ENCODE data around the gene FRMD1.
"Not testable (repeated sequence)": the region's sequence is repeated elsewhere in the genome, so short reads cannot be mapped to it uniquely, and the experiment has no call there.

The FRMD1 gene

DNA sequence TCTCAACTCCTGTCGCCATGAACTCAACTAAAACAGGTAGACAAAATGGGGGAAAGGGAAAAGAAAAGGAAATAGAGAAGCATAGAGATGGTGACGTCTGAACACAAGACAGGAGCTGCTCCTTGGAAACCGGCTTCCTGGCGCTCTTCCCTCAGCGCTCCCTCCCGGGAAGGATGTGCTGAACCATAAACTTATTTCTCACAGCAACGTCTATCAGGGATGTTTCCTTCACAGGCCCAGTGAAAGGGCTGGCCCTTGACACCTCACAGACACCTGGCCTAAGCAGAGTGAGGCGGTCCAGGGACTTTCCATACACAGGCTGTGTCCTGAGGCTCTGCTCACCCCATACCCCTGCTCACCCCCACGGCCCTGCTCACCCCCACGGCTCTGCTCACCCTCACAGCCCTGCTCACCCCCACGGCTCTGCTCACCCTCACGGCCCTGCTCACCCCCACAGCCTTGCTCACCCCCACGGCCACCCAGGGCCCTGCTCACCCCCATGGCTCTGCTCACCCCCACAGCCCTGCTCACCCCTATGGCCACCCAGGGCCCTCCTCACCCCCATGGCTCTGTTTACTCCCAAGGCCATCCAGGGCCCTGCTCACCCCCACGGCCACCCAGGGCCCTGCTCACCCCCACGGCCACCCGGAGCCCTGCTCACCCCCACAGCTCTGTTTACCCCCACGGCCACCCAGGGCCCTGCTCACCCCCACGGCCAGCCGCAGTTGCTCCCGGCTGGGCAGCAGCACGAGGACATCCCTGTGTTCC, 653 bp downstream of the FRMD1 start:
- no peak for DNase-seq (ENCODE audit: low read depth in 2 of 2)

DNA sequence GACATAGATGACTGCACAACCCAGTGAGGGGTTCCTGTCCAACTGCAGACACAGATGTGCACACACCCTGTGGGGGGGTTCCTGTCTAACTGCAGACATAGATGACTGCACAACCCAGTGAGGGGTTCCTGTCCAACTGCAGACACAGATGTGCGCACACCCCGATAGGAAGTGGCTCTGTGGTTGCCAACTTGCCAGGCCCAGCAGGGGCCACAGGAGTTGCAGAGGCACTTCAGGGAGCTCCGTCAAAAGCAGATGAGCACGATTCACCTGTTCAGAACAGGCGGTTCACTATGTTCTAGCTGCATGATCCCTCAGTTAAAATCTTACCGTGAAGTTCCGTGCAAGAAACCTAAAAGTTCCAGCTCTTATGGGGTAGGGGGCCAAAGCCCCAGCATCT, 1.6 kb downstream of the FRMD1 start:
- DNase-seq (ENCODE audit: low read depth in 2 of 2): not testable (repeated sequence)

DNA sequence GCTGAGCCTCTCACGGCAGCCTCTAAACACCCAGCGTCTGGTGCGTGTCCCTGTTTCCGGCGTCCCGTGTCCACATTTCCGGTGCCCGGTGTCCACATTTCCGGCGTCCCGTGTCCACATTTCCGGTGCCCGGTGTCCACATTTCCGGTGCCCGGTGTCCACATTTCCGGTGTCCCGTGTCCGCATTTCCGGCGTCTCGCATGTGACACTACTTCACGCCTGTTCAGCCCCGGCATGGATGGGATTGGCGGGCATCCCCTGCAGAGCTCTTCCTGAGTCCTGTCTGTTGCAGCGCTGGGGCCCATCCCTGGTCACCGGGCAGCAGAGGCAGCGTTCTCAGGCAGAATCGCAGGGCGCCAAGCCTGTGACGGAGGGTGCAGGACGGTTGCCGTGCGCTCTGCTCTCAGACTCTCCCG, 3.2 kb downstream of the FRMD1 start:
- DNase-seq (ENCODE audit: low read depth in 2 of 2): no peak

DNA sequence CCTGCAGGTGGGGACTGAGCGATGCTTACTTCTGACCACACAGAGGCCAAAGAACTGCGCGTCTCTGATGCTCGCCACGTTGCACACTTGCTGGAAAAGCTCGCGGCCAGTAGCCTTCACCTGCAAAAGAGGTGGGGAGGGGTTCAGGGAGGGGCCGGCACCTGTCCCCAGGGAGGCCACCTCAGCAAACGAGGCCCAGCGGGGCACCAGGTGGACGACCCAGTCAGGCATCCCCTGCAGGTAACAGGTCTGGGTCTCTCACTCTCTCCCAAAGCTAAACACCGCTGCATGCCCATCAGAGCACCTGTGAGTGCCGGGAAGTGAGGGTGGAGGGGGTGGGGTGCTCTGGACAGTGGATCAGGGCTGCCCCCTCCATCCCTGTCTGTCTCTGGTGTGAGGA, 3.8 kb downstream of the FRMD1 start:
- no peak for DNase-seq (ENCODE audit: low read depth in 2 of 2)

DNA sequence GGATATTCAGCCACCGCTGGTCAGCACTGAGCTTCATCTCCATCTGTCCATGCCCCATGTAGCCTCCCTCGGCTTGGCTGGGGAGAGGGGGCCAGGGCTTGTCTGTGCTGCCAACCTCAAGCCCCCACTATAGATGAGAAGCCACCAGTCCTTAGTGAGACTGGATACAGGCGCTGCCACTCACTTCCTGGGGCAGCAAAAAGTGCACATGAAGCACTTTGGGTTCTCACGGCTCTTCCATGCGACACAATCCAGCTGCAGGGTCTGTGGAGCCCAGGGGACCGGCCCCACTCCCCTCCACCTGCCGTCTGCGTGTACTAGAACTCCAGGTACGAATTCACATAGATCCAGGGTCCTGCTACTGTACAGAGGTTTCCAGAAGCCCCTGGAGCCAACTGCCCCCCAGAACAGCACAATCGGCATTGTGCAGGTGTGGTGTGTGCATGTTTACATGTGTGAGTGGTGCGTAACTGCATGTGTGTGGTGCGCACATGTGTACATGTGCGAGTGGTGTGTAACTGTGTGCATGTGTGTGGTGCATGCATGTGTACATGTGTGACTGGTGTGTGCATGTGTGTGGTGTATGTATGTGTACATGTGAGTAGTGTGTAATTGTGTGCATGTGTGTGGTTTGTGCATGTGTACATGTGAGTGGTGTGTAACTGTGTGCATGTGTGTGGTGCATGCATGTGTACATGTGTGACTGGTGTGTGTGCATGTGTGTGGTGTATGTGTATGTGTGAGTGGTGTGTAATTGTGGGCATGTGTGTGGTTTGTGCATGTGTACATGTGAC, 4.9 kb downstream of the FRMD1 start:
- no peak for DNase-seq (ENCODE audit: low read depth in 2 of 2)

DNA sequence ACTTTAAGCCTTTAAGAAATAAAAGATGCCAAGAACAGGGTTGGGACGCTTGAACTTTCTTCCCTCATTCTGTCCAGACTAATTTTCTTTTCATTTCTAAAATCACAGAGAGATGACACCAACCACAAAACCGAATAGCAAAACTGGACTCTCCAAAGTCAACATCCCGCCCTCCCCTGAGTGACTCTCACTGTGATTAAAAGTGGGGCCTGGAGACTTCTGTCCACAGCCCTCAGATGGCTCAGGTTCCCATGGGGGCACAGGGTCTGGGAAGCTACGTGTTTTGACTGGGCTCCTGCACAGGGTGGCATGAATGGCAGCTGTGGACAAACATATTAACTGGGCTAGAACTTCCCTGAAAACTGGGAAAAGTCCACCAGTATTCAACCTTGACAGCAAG, 6.3 kb downstream of the FRMD1 start:
- no peak for DNase-seq (ENCODE audit: low read depth in 2 of 2)

DNA sequence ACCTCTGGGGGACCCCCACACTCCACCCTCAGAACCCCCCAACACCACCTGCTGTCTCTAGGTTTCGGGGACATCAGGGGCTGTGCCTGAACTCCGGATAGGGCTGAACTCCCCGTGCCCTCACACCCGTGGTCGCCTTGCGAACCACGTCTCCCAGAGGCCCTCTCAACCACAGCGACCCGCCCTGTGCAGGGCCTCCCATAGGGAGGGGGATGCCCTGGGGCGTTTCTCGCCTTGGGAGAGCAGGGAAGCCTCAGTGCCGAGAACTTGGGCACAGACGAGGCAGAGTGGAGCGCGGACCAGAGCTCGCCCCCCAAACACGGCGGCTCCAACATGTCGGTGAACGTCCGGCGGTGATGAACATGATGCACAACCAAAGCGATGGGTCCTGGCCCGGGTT, 6.8 kb downstream of the FRMD1 start:
- DNase-seq (ENCODE audit: low read depth in 2 of 2): no peak

DNA sequence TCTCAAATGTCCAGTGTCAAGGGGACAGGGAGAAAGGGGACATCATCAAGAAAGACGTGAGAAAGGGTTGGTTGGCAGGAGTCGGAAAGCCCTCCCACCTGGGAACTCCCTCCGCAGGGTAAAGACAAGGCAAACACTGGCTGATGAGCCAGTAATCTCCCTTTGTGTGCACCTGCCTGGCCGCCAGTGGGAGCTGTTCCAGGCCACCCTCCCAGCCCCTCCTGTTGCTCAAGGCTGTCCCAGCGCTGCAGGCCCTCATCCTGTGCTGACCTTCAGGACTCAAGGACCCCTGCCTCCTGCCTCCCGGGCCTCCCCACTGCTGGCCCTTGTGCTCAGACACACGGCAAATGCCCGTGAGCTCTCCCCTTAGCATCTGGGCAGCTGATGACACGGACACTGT, 7.4 kb downstream of the FRMD1 start:
- no peak for DNase-seq (ENCODE audit: low read depth in 2 of 2)

DNA sequence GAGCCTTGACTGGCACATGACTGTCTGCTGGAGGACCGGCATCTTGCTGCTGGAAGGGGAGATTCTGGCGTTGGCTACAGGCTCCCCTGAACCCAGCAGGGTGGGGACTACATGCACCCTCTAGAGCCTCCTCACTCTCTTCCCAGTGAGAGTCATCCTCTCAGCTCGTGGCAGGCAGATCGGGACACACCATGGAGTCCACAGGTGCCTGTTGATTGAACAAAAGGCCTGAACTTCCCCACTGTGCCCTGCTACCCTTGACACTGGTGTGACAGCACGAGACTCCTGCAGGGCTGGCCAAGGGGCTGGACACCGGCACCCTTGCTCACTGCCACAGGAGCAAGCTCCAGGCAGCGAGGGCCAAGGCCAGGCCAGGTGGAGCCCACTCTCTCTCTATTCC, 8.2 kb downstream of the FRMD1 start:
- DNase-seq (ENCODE audit: low read depth in 2 of 2): no peak

DNA sequence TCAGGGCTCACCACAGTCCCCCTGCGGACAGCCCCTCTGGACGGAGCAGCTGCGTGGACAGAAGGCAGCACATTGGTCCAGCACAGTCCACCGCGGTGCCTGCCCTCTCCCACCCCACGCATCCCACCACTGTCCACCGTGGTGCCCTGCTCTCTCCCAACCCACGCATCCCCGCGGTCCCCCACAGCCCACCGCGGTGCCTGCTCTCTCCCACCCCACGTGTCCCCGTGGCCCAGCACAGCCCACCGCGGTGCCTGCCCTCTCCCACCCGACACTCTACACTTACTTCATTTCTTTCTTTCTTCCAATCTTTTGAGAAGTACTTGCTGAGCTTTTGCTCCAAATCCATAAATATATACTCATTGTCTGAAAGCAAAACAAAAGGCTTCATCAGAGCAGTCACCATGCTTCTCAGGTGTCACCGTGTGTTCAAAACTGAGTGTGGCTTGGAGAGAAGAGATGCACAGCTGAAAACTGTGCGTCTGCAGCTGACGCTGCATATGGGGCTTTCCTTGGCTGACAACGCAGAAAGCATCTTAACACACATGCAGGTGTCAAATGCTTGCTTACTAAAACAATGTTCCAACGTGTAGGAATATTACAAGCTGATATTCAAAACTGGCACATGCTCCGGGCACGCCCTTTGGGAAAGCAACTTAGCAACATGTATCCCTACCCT, 11.8 kb downstream of the FRMD1 start:
- no peak for DNase-seq (ENCODE audit: low read depth in 2 of 2)

DNA sequence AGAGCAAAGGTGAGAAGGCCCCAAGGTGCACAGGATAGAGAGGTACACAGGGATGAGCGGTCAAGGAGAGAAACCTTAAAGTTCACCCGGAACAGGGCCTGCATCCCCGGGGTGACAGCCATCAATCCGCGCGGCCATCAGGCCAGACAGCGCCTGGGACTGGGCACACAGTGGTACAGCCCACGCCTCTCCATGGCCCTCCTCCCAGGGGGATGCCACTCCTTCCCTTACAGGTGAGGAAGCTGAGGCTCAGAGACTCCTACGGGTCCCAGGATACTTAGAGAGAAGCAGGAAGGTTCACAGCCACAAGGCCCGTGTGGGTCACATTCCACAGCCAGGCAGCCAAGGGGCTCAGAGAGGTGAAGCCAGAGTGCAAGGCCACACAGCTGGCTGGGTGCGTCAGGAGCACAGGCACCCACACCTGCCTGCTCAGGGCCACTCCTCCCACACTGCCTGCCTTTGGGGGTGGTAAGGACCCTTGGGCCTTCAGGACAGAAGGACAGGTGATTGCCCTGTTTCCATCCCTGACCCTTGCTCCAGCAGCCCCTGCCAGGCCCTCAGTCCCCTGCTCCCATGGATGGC, 14.7 kb downstream of the FRMD1 start:
- no peak for DNase-seq (ENCODE audit: low read depth in 2 of 2)

DNA sequence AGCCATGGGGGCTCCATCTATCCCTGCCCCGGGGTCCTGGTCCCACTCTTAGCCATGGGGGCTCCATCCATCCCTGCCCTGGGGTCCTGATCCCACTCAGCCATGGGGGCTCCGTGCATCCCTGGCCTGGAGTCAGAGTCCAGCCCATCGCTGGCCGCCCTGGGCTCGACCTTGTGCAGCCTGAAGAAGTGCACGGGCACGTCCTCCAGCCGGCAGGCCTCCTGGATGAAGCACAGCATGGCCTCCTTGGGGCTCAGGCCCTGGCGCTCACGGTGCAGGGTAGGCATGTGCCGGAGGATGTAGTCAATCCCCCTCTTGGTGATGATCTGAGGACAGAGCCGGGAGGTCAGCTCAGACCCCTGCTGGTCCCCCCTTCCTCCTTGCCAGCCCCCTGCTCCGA, 15.6 kb downstream of the FRMD1 start:
- DNase-seq (ENCODE audit: low read depth in 2 of 2): no peak

DNA sequence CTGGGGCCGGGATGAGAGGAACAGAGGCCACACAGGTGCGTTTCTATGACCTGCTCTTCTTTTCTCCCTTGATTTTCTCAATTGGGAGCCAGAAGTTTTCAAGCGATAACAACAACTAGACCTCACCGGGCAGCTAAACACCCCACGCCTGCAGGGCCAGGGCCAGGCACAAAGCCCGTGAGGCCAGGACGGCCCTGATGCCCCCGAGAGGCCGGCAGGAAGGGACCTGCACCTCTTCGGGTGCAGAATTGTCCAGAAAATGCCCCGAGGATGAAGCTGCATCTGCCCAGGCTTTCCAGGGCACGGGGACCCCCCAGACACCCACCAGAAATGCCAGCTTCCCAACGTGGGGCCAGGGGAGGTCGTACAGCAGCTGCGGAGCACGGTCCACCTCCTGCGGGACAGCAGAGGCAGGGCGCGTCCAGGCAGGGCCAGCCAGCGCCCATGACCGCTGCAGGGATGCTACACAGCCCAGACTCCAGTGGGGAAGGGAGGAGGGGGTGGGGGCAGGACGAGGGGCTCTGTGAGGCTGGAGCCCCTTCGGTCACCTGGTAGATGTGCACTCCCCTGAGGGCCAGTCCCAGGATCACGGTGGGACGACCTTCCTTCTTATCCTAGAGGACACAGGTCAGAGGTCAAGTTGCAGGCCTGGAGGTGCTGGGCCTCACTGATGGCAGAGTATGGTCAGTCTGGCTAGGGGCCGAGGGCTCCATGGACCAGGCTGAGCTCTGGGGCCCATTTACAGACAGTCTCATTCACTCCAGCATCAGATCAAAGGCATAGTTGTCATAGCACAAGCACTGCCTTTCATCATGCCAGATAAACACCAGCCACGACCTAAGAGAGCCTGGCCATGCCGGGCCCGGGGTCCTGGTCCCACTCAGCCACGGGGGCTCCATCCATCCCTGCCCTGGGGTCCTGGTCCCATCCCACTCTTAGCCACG, 16.4 kb downstream of the FRMD1 start:
- no peak for DNase-seq (ENCODE audit: low read depth in 2 of 2)

DNA sequence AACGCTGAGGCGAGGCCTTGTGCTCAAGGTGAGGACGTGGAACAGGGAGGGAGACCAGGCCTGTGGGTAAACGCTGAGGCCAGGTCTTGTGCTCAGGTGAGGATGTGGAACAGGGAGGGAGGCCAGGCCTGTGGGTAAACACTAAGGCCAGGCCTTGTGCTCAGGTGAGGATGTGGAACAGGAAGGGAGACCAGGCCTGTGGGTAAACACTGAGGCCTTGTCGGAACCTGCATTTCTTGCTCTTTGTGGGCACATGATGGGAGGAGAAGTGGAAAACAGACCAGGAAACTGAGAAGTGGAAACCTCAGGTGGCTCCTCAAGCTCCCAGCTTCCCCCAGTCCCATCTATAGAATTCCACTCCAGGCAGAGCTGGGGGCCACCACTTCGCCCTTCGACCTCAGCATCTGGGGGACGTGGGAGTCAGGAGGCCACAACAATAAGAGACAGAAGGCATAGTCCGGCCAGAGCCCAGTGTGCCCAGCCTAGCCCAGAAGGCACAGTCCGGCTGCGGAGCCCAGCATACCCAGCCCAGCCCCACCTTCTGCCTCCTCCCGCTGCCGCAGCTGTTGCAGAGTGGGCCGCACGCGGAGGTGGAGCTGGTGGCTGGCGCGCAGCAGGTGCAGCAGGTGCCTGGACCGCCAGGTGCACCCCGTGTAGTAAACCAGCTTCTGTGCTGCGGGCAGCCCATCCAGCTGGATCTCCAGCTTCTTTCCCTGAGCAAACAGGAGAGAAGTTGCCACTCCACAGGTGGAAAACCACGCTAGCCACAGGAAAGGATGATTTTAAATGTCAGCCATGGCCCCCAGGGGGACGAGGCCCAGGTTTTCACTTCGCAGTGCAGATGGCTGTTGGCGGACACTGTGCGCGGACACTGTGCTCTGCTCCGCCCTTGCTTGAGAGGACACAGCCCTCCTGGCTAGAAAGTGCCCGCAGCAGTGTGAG, 17.5 kb downstream of the FRMD1 start:
- no peak for DNase-seq (ENCODE audit: low read depth in 2 of 2)

DNA sequence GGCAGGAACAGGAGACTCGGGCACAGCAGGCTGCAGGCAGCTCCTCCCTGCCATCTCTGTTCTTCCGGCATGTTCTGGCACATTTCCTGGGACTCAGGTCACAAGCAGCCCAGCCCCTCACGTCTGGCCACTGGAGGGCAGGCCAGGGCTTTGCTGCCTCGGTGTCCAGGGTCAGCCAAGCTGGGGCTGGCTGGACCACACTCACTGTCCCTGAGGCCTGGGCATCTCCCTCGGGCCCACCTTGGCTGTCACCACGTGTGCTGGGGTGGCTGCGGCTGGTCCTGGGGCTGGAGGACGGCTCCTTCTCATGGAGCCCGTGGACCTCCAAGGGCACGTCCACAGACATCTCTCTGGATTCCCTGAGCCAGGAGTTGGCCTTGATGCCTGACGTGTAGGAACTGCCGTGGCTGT, 18.5 kb downstream of the FRMD1 start:
- DNase-seq (ENCODE audit: low read depth in 2 of 2): no peak

DNA sequence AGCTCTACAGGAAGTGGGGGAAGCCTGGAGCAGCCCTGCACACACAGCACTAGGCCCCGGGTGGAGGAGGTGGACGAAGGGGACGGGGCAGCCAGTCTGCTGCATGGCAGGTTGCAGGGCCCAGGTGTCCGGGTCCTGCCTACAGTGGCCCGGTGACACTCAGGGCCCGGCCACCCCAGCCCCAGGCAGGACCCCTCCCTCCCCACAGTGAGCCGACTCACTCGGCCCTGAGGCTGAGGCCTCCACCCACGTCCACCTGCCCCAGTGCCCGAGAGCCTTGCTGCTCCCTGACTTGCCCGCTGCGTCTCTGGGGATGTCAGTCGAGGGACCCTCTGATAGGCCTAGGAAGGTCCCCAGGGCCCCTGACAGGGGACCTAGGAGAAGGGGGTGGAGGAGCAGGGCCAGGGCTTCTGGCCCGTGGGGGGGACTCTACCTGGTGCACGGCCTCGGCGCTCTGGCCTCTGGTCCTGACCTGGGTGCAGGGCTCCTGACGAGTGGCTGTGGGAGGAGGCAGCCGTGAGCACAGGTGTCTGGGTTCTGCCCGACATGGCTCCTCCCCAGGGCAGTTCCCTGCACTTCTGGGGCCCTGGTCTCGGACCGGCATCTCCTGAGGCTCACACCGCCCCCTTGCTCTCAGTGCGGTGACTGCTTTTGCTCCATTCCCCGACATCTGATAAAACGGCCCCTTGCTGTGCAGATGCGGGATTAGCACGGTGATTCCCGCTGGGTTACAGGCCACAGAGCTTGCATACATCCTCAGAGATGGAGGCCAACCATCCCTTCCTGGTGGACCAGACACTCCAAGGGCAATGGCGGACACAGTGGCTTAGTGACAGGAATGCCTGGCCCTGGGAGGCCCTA, 20.1 kb downstream of the FRMD1 start:
- no peak for DNase-seq (ENCODE audit: low read depth in 2 of 2)

DNA sequence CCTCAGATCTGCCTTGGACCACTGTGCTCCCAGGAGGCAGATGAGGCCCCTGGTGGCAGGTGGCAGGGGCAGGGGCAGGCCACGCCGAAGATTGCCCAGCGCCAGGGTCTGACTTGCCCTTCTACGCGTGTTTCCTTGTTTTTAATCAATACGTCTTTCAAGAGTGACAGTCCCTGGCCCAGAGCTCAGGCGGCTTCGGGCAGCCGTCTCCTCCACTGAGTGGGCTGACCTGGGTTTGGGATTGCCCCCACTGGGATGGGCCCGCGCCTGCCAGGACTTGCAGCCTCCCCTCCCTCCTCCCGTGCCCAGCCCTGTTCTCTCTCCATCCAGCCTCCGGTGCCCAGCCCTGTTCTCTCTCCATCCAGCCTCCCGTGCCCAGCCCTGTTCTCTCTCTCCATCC, 21.2 kb downstream of the FRMD1 start:
- no peak for DNase-seq (ENCODE audit: low read depth in 2 of 2)

DNA sequence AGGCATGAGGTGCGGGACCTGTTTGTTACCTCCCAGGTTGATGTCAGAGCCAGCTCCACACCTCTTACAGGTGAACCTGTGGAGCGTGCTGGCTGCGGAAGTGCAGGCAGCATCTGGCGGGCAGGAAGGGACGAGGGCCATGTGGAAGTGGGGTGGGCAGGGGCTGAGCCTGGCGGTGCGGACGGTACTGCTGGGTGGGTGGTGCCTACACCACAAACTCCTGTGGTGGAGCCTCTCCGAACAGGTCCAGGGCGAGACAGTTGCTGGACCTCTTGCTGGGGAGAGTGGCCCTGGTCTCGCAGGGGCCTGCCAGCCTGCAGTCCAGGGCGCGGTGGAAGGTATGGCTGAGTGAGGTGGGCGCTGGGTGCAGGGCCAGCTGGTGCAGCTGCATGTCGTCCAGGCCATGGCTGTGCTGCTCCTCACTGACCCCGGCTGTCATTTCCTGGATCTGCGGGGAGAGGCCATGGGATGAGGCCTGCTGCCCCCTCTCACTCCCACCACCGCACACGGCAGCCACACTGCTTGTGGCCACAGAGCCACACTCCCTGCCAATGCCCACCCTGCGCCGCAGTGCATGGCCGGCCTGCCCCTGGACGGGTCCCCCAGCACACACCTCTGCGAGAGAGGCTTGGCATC, 22.0 kb downstream of the FRMD1 start:
- DNase-seq (ENCODE audit: low read depth in 2 of 2): no peak
